NB4 (cell line): ENCODE results near the gene PRKG1.

Experiments
- DNase-seq: peaks from one replicate; pipeline ENCODE4 v3.0.0; 2010; ENCODE audit warnings: low read depth
- H3K4me3 ChIP-seq: one replicate; pipeline ENCODE4 v1.5.1; 2011; ENCODE audit warnings: mild to moderate bottlenecking, low read depth, low read length, moderate library complexity
- CTCF ChIP-seq: IDR thresholded peaks from one replicate; pipeline ENCODE4 v1.5.1; 2012; ENCODE audit warnings: low read depth, low read length
- MYC ChIP-seq: IDR thresholded peaks from 2 replicates; pipeline ENCODE4 v1.6.1; 2011; ENCODE audit warnings: low read depth, low read length
- POLR2A ChIP-seq: IDR thresholded peaks from 2 replicates; pipeline ENCODE4 v1.6.1; 2011; ENCODE audit warnings: mild to moderate bottlenecking; ENCODE audit not compliant: insufficient read length; ENCODE audit errors: extremely low read depth
- TF ChIP-seq, protein P1 (sequence below): IDR thresholded peaks from 2 replicates; pipeline ENCODE4 v1.6.1; 2011; ENCODE audit warnings: low read depth, low read length

Gene PRKG1

GRCh38 chr10:52347327-52347667 lies 1273.0 kb downstream of the PRKG1 start:
- DNase-seq: no peak
- TF ChIP-seq, protein P1, sequence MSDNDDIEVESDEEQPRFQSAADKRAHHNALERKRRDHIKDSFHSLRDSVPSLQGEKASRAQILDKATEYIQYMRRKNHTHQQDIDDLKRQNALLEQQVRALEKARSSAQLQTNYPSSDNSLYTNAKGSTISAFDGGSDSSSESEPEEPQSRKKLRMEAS: no peak
- TF ChIP-seq MYC (no peak), POLR2A (no peak), CTCF (no peak)
- H3K4me3 ChIP-seq: no peak overlapping the region
